Epidermal melanocyte (primary cell): ENCODE data around the gene SLC38A1.
"Not testable (repeated sequence)": the region's sequence is repeated elsewhere in the genome, so short reads cannot be mapped to it uniquely, and the experiment has no call there.

ENCODE experiments used
- DNase-seq: peaks from one replicate; pipeline ENCODE4 v3.0.0; 2011; ENCODE audit warnings: low spot score; ENCODE audit not compliant: insufficient read length

Gene SLC38A1

DNA sequence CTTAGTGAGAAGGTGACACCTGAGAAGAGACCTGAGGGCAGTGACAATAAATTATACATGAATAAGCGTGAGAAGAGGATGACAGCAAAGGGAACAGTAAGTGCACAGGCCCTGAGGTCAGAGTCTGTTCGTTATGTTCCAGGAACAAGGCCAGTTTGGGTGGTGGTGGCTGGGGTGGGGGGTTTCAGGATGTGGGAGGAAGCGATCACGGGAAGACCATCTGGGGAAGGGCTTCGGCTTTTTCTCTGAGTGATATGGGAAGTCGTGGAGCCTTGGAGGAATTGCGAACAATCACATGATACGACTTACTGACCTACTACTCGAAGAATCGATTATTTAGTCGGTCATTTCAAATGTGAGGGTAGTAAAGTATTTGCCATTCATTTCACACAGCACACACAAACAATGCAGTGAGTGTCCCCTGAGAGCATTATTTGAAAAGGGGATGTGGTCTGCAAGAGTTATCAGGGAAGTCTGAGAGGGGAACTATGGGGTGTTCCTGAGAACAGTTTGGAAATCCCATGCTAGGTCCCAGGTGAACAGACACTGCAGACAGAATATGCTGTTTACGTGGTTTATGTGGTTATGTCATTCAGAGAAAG, 94.7 kb downstream of the SLC38A1 start:
- DNase-seq: no peak

DNA sequence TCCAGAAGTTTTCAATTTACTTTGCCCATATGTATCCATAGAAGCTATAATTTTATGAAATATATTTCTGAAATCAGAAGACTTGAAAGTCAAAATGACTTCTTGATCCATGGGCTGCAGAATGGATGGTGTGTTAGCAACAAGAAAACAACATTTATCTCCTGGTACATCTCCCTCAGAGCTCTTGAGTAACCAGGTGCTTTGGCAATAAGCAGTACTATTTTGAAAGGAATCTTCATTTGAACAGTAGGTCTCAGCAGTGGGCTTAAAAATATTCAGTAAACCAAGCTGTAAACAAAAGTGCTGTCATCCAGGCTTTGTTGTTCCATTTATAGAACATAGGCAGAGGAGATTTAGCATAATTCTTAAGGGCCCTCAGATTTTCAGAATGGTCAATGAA, 100.4 kb downstream of the SLC38A1 start:
- DNase-seq: no peak

DNA sequence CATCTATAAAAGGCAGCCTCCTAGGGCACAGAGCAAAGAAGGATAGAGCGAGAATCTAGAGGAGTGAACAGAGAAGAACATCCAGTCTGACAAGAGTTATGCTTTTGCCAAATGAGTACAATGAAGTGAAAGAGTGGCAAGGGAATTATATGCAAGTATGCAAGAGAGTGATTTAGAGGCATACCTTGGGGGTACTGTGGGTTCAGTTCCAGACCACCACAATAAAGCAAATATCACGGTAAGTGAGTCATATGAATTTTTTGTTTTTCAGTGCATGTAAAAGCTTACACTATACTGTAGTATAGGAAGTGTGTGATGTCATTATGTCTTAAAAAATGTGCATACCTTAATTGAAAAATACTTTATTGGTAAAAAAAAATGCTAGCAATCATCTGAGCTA, 101.4 kb downstream of the SLC38A1 start:
- DNase-seq: no peak

DNA sequence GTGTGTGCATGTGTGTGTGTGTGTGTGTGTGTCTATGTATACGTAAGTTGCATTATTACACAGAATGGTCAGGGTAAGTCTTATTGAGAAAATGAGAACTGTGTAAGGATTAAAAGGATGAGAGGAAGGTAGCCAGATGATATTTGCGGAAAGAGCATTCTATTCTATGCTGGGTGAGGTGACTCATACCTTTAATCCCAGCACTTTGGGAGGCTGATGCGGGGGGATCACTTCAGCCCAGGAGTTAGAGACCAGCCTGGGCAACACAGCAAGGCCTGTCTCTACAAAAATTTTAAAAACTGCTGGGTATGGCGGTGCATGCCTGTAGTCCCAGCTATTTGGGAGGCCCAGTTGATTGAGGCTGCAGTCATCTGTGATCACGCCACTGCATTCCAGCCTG, 103.7 kb downstream of the SLC38A1 start:
- no peak for DNase-seq

GRCh38 chr12:46164186-46164761, 104.6 kb downstream of the SLC38A1 start:
- DNase-seq: no peak

- DNase-seq: not testable (repeated sequence)
These were observed 106.2 kb downstream of the SLC38A1 start for GRCh38 chr12:46162549-46163076.

DNA sequence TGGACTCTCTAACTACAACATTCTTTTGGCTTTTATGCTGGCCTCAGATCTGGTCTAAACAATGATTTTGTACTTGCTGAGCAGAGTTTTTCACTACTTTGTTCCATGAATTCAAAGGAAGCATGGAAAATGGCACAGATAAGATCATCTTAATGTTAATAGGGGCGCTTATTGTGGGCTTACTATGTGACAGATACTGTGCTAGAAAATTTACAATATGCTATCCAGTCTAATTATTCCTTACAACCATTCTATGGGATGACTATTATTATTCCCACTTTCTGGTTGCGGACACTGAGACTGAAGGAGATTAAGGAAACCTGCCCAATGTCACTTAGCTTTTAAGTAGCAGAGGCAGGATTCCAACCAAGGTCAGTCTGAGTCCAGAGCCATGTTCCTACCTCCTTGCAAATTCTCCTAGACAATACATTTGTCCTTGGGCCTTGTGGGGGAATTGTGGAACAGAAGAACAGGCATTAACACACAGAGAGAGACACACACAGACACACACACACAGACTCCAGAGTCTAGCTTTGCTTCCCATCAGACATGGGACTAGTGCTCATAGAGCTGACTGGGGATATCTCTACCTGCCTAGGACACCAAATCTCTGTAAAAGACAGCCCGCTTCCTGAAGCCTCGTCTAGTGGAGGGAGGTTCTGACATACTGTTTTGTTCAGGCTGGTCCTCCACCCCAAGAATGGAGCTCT, 107.7 kb downstream of the SLC38A1 start:
- no peak for DNase-seq

DNA sequence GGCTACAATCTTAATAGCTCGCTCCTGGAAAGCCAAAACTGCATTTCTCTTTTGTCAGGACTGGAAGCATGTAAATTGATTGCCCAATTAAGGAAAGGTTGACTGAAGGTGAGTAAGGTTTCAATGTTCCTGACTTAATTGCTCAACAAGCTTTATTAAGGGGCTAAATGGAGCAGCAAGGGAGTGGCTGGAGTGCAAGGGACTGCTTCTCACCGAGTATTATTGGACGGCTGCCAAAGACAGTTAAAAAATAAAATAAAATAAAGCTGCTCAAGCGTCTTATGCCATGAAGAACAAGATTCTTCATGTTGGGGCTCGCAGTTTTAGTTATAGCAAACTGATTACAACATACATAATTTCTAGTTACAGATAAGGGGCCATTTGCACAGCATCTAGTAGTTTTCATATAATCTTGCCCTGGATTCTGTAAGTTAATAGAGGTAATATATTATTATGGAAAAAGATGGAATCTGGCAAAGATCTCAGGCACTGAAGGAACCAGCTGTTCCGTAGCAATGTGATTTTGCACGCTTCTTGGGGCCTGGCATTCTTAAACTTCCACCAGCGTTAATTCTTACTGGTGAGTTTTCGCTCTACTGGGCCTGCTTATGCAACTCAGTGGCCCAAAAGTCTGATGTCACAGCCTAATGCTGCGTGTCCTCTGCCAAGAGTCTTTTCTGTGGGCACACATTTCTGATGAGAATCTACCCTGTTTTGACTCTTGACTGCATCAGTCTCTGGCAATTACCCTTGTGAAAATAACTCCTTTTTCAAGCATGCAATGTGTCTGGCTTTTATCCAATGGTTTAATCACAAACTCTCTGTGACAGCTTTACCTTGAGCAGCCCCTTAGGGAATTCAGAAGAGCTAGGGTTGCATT, 108.5 kb downstream of the SLC38A1 start:
- DNase-seq: peak; percentile 16

DNA sequence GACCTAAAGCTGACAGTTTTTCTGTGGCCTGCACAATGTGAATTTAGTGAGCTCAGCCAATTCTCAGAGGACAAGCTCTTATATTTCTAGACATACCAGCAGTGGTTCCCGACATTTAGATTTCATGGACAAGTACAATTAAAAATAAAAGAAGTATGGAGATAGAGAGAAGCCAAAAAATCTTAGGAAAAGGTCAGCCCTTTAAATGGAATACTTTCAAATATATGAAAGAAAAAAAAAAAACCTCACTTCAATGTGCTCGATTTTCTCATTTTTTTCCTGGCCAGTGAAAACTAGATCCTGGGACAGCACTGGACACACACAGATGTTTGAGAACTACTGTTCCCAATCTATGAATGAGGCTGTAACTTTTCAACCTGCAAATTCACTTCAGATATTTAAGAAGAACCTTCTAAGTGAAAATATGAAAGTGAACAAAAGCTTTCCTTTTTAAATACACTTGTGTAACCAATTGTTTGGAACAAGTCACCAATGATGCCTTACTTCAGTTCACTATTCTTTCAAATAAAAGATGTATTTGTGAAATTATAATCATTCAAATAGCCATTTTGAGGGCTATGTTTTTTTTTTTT, 109.4 kb downstream of the SLC38A1 start:
- DNase-seq: no peak

DNA sequence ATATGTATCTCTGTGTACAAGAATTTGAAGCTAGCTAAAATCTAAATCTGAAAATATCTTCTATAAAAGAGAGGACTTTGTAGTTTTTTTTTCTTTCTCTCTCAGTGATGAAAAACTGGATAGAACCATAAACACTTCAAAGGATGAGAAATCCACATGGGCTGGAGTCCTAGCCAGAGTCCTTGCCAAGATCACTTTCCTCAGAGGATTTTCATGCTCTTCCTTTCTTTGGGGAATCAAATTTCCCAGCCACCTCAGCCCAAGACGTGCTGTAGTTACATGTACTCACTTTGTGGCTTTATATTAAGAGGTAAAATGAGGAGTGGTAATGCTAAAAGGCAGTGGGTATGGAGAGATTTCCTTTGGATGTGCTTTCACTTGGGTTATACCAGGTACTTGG, 110.3 kb downstream of the SLC38A1 start:
- DNase-seq: no peak

- no peak for DNase-seq
These were observed 114.4 kb downstream of the SLC38A1 start for GRCh38 chr12:46154221-46154985.

DNA sequence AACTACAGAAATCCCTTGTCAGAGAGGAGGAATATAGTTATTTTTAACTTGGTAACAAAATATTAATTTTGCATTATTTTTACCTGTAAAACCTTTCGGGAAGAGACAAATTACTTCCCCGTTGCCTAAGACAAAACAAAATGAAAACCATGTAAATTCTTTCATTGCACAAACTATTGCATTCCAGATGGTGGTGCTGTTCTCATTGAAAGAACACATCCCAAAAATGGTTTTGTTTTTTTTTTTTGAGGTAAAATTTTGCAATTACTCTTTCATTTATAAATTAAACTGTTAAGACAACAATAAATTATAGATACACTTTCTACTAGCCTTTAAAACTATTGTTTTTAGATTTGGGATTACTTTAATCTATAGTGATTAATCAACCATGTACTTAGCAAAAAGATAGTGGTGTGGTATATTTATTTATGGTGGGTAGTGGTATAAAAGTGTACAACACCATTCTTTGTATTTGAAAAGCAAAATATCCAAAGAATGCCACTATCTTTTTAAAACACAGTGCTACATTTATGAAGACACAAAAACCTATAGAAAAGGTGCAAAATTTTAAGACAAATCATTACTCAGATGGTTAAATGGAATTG, 115.5 kb downstream of the SLC38A1 start:
- no peak for DNase-seq

GRCh38 chr12:46152456-46152855, 116.4 kb downstream of the SLC38A1 start:
- no peak for DNase-seq

DNA sequence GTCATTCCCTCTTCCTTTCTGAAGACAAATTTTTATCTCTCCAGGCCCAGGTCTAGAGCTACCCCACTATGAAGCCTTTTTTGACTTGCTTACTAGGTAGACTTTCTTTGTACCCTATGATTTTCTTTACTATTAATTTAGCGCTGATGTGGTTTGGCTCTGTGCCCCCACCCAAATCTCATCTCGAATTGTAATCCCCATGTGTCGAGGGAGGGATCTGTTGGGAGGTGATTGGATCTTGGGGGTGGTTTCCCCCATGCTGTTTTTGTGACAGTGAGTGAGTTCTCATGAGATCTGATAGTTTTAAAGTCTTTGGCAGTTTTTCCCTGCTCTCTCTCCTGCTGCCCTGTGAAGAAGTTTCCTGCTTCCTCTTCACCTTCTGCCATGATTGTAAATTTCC, 118.1 kb downstream of the SLC38A1 start:
- DNase-seq: no peak

DNA sequence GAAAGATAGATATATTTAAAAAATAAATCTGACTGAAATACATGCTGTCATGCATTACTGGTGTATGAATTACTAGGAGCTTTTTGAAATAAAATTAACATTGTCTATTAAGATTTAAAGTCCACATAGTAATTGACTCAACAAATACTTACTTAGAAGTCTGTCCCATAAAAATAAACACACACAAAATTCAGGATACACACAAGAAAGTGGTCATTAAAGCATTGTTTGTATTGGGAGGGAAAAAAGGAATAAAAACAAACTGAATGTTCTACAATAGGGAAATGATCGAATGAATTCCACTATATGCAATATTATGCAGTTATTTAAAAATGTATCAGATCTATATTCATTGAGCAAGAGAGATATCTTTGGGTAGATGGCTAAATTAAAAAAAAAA, 118.9 kb downstream of the SLC38A1 start:
- DNase-seq: no peak

DNA sequence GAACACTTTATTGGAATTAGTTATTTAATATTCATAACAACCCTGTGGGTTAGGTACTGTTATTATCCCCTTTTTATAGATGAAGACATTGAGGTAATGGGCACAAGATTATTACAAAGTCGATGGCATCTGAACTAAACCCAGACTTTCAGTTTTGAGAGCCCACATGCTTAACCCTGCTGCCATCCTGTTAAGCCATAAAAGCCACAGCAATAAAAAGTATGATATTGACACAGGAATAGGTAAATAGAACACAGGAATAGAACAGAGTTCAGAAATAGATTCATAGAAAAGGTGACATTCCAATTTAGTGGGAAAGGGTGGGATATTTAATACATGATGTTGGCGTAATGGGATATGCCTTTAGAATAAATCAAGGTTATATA, 119.8 kb downstream of the SLC38A1 start:
- no peak for DNase-seq

DNA sequence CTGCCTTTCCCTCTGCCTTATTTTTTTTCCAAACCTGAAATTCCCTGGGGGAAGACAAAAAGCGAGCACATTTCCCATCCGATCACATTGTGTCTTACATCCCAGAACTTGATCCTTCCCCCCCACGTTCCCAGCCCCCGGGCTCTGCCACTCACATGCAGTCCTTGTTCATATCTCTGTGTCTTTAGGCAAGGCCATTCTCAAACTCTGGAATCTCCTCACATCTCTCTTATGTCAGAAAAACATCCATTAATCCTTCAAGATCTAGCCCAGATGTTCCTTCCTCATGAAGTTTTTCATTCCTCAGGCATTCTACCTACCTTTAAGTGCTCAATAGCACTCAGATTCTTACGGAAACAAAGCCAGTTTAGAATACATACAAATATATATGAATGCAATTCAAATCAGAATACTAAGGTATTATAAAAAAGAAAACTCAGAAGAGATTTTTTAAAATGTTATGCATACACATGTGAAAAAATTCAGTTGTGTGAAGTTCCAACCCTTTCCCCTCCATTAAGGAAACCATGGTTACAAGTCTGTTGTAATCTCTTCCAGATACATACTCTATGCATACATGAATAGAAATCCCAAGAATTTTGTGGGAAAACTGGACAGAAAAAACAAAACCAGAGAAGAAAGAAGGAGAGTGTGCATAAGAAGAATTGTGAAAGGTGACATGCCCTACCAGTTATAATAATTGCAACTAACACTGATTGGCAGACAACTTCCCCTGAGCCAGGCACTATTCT, 120.3 kb downstream of the SLC38A1 start:
- no peak for DNase-seq

GRCh38 chr12:46147144-46147543, 121.7 kb downstream of the SLC38A1 start:
- DNase-seq: no peak

GRCh38 chr12:46145881-46146280, 123.0 kb downstream of the SLC38A1 start:
- DNase-seq: no peak
